ENCODE results near the gene PPP4R4. TPM values are rescaled to one million over a fixed set of nuclear protein-coding genes. Genes with fewer than 3 reads are reported as not detected.
"Not testable (repeated sequence)": the region's sequence is repeated elsewhere in the genome, so short reads cannot be mapped to it uniquely, and the experiment has no call there.

Gene PPP4R4
- total RNA-seq, 1 experiment from 2014 or later, result 5.5 TPM

DNA sequence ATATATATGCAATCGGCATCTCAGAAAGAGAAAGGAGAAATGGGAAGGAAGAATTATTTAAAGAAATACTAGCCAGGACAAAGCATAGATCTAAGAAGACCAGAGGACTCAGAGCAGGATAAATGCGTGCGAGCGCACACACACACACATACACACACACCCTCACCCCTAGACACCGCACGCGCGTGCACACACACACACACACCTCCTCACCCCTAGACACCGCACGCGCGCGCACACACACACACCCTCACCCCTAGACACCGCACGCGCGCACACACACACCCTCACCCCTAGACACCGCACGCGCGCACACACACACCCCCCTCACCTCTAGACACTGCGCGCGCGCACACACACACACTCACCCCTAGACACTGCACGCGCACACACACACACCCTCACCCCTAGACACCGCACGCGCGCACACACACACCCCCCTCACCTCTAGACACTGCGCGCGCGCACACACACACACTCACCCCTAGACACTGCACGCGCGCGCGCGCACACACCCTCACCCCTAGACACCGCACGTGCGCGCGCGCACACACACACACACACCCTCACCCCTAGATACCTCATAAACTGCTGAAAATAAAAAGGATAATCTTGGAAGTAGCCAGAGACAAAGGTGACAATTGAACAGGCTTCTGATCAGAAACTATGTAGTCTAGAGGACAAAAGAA is 44.2 kb downstream of the PPP4R4 start:
- H3K4me1 ChIP-seq (ENCODE audit: control insufficient read depth in 1 of 2, insufficient read depth in 2 of 2, low read length in 2 of 2); H3K27ac ChIP-seq (ENCODE audit: low read depth, low read length); H4K20me1 ChIP-seq (ENCODE audit: insufficient read depth); H3K4me3 ChIP-seq (replicated peaks in 1 of 2; ENCODE audit: low read depth in 1 of 2, low read length in 2 of 2); H3K4me2 ChIP-seq (ENCODE audit: low read length); ATAC-seq; H3K9me2 ChIP-seq (ENCODE audit: insufficient read depth); intact Hi-C loops (cut with micrococcal nuclease); POLR2A ChIA-PET; H3K9ac ChIP-seq (ENCODE audit: low read length); H3K36me3 ChIP-seq (ENCODE audit: control insufficient read depth in 1 of 2, insufficient read depth in 2 of 2, low read length in 2 of 2); H2AFZ ChIP-seq (ENCODE audit: low read depth, low read length, poor library complexity, severe bottlenecking); BruUV-seq (replicated peaks); H3K79me2 ChIP-seq (ENCODE audit: insufficient read depth, low read length); H3K9me3 ChIP-seq (ENCODE audit: control insufficient read depth in 1 of 2, insufficient read depth in 1 of 2, low read depth in 1 of 2, low read length in 2 of 2); H3K27me3 ChIP-seq (ENCODE audit: insufficient read depth, low read length); RAD21 ChIA-PET (ENCODE audit: low non-redundant PET in 1 of 2, low total read pairs in 2 of 2, uncharacterized antibody in 2 of 2, unreplicated experiment in 2 of 2); DNase-seq (ENCODE audit: low read depth, low spot score): not testable (repeated sequence)
- CTCF ChIA-PET, result interaction anchor here (0.7 kb wide), 2 partner anchors 81 to 380 kb away, joined by 3 to 4 read pairs; no protein-coding TSS in a partner anchor

DNA sequence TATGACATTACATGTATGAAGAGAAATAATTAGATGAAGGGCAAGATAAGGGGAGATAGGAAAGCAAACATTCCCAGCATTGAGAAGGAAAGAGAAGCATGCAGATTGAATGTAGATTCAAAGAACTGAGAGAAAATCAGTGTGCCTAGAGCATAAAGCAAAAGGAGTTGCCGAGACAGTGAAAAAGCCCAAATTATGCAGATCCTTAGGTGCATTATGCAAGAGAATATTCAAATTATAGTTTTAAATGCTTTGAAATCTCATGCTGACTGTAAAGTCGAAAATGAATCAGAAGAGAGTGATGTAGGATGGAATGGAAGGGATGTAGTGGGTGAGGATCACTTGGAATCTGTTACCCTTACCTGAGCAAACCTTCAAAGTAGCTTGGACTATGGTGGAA is 49.9 kb downstream of the PPP4R4 start:
- Histone ChIP-seq H2AFZ (ENCODE audit: low read depth, low read length, poor library complexity, severe bottlenecking) (no peak overlapping the region), H4K20me1 (ENCODE audit: insufficient read depth) (no peaks in the 10 kb centered on the region), H3K36me3 (ENCODE audit: control insufficient read depth in 1 of 2, insufficient read depth in 2 of 2, low read length in 2 of 2) (no peaks in the 10 kb centered on the region), H3K79me2 (ENCODE audit: insufficient read depth, low read length) (no peaks in the 10 kb centered on the region), H3K9ac (ENCODE audit: low read length) (no peak overlapping the region), H3K4me3 (replicated peaks in 1 of 2; ENCODE audit: low read depth in 1 of 2, low read length in 2 of 2) (no peak overlapping the region), H3K9me3 (ENCODE audit: control insufficient read depth in 1 of 2, insufficient read depth in 1 of 2, low read depth in 1 of 2, low read length in 2 of 2) (no peaks in the 10 kb centered on the region; a peak in 1 of 4 replicates), H3K27ac (ENCODE audit: low read depth, low read length) (no peak overlapping the region), H3K27me3 (ENCODE audit: insufficient read depth, low read length) (no peaks in the 10 kb centered on the region), H3K4me1 (ENCODE audit: control insufficient read depth in 1 of 2, insufficient read depth in 2 of 2, low read length in 2 of 2) (no peaks in the 10 kb centered on the region), H3K4me2 (ENCODE audit: low read length) (no peak overlapping the region), H3K9me2 (ENCODE audit: insufficient read depth) (no peaks in the 10 kb centered on the region)
- DNase-seq (ENCODE audit: low read depth, low spot score) (no peak), ATAC-seq (no peak)
- CTCF ChIA-PET, result no interaction called here
- TF ChIP-seq SIN3A (IDR thresholded peaks at IDR 0.05; ENCODE audit: low read depth), result no peak
- TF ChIP-seq EGR1 (IDR thresholded peaks at IDR 0.05; ENCODE audit: low read depth), result no peak
- TF ChIP-seq, protein P1, sequence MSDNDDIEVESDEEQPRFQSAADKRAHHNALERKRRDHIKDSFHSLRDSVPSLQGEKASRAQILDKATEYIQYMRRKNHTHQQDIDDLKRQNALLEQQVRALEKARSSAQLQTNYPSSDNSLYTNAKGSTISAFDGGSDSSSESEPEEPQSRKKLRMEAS (IDR thresholded peaks at IDR 0.05), result no peak
- TF ChIP-seq FOSL1 (IDR thresholded peaks at IDR 0.05; ENCODE audit: low read depth), result no peak
- TF ChIP-seq, protein P2, sequence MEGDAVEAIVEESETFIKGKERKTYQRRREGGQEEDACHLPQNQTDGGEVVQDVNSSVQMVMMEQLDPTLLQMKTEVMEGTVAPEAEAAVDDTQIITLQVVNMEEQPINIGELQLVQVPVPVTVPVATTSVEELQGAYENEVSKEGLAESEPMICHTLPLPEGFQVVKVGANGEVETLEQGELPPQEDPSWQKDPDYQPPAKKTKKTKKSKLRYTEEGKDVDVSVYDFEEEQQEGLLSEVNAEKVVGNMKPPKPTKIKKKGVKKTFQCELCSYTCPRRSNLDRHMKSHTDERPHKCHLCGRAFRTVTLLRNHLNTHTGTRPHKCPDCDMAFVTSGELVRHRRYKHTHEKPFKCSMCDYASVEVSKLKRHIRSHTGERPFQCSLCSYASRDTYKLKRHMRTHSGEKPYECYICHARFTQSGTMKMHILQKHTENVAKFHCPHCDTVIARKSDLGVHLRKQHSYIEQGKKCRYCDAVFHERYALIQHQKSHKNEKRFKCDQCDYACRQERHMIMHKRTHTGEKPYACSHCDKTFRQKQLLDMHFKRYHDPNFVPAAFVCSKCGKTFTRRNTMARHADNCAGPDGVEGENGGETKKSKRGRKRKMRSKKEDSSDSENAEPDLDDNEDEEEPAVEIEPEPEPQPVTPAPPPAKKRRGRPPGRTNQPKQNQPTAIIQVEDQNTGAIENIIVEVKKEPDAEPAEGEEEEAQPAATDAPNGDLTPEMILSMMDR (IDR thresholded peaks at IDR 0.05 in 2 of 3, conservative IDR thresholded peaks at IDR 0.05 in 1 of 3; ENCODE audit: borderline replicate concordance in 1 of 3, insufficient read depth in 1 of 3, low read depth in 2 of 3, low read length in 2 of 3), result no peak
- TF ChIP-seq POLR2A (IDR thresholded peaks at IDR 0.05; ENCODE audit: borderline replicate concordance, extremely low read depth, insufficient read depth, insufficient read length), result no peak
- no peak for TF ChIP-seq SP1 (IDR thresholded peaks at IDR 0.05; ENCODE audit: low read depth)
- no peak for TF ChIP-seq ZFX (IDR thresholded peaks at IDR 0.05)
- TF ChIP-seq, protein P3, sequence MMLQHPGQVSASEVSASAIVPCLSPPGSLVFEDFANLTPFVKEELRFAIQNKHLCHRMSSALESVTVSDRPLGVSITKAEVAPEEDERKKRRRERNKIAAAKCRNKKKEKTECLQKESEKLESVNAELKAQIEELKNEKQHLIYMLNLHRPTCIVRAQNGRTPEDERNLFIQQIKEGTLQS (IDR thresholded peaks at IDR 0.05), result no peak
- TF ChIP-seq SRF (IDR thresholded peaks at IDR 0.05; ENCODE audit: low read depth), result no peak
- no peak for TF ChIP-seq YY1 (IDR thresholded peaks at IDR 0.05; ENCODE audit: extremely low read depth, insufficient replicate concordance, low read depth, low read length)
- TF ChIP-seq CEBPB (IDR thresholded peaks at IDR 0.05; ENCODE audit: low read depth), result no peak
- TF ChIP-seq EZH2phosphoT487 (IDR thresholded peaks at IDR 0.05; ENCODE audit: borderline replicate concordance), result no peak
- TF ChIP-seq TCF7L2 (IDR thresholded peaks at IDR 0.05; ENCODE audit: borderline replicate concordance, extremely low read depth, insufficient read depth, insufficient read length), result no peak
- no peak for TF ChIP-seq RAD21 (IDR thresholded peaks at IDR 0.05; ENCODE audit: low read depth)
- POLR2A ChIA-PET, result no interaction called here
- intact Hi-C loops (cut with micrococcal nuclease), result no loop called here
- no TSS peak for BruUV-seq (replicated peaks)
- RAD21 ChIA-PET (ENCODE audit: low non-redundant PET in 1 of 2, low total read pairs in 2 of 2, uncharacterized antibody in 2 of 2, unreplicated experiment in 2 of 2), result no interaction called here
